Stimulated activated naive CD8-positive, alpha-beta T cell treated with anti-CD3 and anti-CD28 coated beads, Interleukin-15, amount 100 ng/mL, for 72 hours (primary cell): ENCODE data around the gene SREK1.

Experiments used
- ATAC-seq: fragments of 150-1000 bp; cut with Tn5 transposase; 2 replicates; pipeline ENCODE4 v1.10.0; 2021; ENCODE audit warnings: mild to moderate bottlenecking, moderate library complexity
- DNase-seq, 2 donors: peaks; one replicate each; pipeline ENCODE4 v3.0.0; 2021 to 2022
- H3K27ac Mint-ChIP-seq, 2 donors: one replicate each; pipeline ENCODE4 v1.8.0; 2022; ENCODE audit warnings: mild to moderate bottlenecking in 2 of 2, mixed read lengths in 2 of 2, moderate library complexity in 2 of 2
- H3K27me3 Mint-ChIP-seq: one replicate; pipeline ENCODE4 v1.8.0; 2022; ENCODE audit warnings: mixed read lengths
- H3K4me1 Mint-ChIP-seq: one replicate; pipeline ENCODE4 v1.8.0; 2022; ENCODE audit warnings: mild to moderate bottlenecking, mixed read lengths
- H3K4me3 Mint-ChIP-seq, 2 donors: one replicate each; pipeline ENCODE4 v1.8.0; 2022; ENCODE audit warnings: mild to moderate bottlenecking in 2 of 2, mixed read lengths in 2 of 2, moderate library complexity in 1 of 2
- H3K9me3 Mint-ChIP-seq, 2 donors: one replicate each; pipeline ENCODE4 v1.8.0; 2022; ENCODE audit warnings: mixed read lengths in 2 of 2

The SREK1 gene

GRCh38 chr5:66224773-66225553 is 80.9 kb downstream of the SREK1 start:
- DNase-seq, result no peak
- peaks cover 6 to 21% of the 10 kb centered on the region in 2 donors for H3K9me3 Mint-ChIP-seq
- no peaks in the 10 kb centered on the region for H3K27me3 Mint-ChIP-seq
- ATAC-seq, result no peak
- no peak overlapping the region for H3K4me3 Mint-ChIP-seq
- H3K27ac Mint-ChIP-seq, result no peak overlapping the region
- H3K4me1 Mint-ChIP-seq, result no peaks in the 10 kb centered on the region

- Mint-ChIP-seq H3K27ac (no peak overlapping the region), H3K27me3 (no peaks in the 10 kb centered on the region), H3K9me3 (peaks cover 0 to 6% of the 10 kb centered on the region in 2 donors), H3K4me3 (no peak overlapping the region), H3K4me1 (no peaks in the 10 kb centered on the region)
- ATAC-seq (no peak), DNase-seq (no peak)
Measured at GRCh38 chr5:66230551-66230950, 86.5 kb downstream of the SREK1 start.

GRCh38 chr5:66231508-66231907 is 87.4 kb downstream of the SREK1 start:
- ATAC-seq, result no peak
- Mint-ChIP-seq H3K27ac (no peak overlapping the region), H3K4me3 (no peak overlapping the region), H3K27me3 (no peaks in the 10 kb centered on the region), H3K9me3 (peaks cover 0 to under 1% of the 10 kb centered on the region in 2 donors), H3K4me1 (no peaks in the 10 kb centered on the region)
- no peak for DNase-seq

GRCh38 chr5:66232275-66232674 is 88.2 kb downstream of the SREK1 start:
- Mint-ChIP-seq H3K27me3 (no peaks in the 10 kb centered on the region), H3K9me3 (no peaks in the 10 kb centered on the region), H3K27ac (no peak overlapping the region), H3K4me3 (no peak overlapping the region), H3K4me1 (no peaks in the 10 kb centered on the region)
- ATAC-seq (no peak), DNase-seq (no peak)

- Mint-ChIP-seq H3K27me3 (no peaks in the 10 kb centered on the region), H3K27ac (no peak overlapping the region), H3K4me3 (no peak overlapping the region), H3K9me3 (no peaks in the 10 kb centered on the region), H3K4me1 (no peaks in the 10 kb centered on the region)
- ATAC-seq (no peak), DNase-seq (no peak)
Measured at GRCh38 chr5:66232706-66233445, 88.8 kb downstream of the SREK1 start.
